ENCODE results near the gene RERG.
A peak's percentile ranks its signal among the peaks of the same experiment; 100 is the strongest.

RERG gene

DNA sequence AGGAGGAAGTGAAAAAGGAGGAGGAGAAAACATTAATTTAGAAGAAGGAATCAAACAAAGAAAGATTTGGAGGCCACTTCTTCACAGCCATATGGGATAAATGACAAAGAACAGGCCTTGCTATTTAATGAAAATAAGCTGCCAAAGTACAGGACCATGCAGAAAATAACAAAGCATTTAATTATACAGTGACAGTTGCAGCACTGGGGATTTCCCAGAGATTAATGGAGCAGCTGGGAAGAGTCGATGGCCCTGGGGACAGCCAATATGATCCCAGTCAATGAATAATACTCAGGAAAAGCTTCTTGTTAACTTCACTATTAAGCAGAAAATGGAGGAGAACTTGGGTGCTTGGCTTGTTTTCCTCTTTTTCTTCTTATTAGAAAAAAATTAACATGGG lies 34.6 kb downstream of the RERG start:
- no peak for DNase-seq (ENCODE audit: low spot score)

DNA sequence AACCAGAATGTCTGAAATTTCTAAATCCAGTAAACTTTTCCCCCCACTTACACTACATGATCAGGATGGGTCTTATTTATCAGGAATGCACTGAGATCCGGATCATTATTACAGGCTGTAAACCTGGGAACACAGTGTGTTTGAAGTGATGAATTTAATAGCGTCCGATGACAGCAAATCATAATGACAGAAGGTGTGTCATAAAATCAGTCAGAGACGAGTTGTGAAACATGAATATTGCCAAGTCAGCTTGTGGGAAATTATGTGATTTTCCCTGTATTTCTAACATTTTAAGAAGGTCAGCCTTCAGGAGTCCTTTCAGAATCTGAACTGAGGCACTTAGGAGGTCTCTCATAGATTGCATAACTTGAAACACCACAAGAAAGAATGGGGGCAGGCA lies 36.7 kb downstream of the RERG start:
- DNase-seq (ENCODE audit: low spot score): no peak

DNA sequence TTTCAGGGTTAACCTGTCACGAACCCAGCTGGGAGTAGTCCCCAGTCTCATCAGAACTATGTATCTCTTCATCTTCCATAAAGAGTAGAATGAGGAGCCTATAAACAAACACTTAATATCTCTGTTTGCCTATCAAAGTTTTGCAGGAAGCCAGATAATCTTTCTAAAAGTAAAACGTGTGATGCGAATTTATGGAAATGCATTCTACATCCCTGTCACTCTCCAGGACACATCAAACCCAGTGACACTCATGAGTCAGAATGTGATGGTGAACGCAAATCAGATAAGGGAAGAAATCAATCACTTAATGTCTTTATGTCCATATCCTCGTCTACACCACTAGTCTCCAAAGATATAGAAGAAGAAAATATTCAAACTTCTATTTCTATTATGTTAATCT lies 37.4 kb downstream of the RERG start:
- no peak for DNase-seq (ENCODE audit: low spot score)

DNA sequence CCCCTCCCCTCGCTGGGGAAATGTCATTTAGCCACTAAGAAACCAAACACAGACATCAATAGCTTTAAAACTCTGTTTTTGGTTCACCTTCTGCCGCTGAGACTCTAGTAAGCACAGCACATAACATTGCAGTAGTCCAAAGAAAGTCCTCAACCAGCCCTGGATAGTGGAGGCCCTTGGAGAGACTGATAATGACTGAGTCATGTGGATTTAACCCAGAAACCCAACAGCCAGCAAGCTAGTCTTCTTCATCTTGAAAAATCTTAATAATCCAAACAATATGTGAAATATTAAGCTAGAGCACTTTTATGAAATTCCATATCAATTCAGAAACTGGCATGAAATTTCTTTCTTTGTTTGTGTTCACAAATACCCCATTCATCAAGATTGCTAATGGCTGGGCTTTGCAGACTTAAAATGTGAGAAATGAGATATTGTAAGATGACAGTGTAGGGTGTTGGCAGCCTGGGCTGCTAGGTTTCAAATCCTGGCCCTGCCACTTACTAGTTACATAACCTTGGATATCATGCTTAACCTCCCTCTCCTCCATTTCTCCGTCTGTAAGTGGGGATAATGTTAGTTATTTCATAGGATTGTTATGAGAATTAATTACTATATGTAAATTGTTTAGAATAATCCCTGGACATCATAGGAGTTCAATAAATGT lies 40.1 kb downstream of the RERG start:
- no peak for DNase-seq (ENCODE audit: low spot score)

DNA sequence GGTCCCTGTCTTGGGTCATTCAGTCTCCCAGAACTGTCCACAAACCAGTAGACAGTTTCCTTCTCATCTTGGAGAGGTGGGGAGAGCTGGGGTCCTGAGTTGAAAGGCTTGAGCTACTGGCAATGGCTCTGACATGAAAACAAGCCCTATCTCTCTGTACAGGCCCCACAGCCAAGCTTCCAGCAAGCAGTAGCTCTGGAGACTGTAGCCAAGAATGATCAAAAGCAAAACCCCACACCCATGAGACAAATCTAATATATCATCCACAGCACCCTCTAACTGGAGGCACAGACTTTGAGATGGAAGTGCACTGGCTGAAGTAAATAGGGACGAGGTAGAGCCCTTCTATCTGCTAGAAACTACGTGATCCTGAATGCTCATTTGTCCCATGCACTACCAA lies 40.9 kb downstream of the RERG start:
- DNase-seq (ENCODE audit: low spot score): no peak

DNA sequence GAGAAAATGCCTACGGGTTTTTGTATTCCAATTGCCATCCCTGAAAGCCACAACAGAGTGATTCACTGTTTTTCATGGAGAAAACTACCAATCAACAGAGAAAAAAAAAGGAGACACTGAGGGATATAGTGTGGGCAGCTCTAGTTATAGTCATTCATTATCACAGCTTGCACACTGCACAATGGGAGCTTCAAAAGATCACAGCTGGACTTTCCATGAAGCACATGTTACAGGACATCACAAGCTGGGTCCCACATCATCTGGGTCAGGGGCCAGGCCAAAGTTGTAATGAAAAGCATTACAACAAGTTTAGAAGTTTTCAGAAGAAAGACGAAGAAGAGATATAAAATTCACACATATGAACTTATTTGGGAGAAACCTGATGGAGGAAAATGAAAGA lies 41.5 kb downstream of the RERG start:
- no peak for DNase-seq (ENCODE audit: low spot score)

DNA sequence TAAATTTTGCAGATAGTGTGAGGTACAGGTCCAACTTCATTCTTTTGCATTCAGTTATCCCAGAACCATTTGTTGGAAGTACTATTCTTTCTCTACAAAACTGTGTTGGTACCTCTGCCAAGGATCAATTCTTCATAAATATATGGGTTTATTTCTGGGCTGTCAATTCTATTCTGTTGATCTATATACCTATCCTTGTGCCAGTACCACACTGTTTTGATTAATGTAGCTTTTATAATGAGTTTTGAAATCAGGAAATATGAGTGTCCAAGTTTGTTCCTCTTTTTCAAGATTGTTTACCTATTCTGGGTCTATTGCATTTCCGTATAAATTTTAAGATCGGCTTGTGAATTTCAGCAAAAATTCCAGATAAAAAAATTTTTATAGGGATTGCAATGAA lies 48.1 kb downstream of the RERG start:
- no peak for DNase-seq (ENCODE audit: low spot score)

DNA sequence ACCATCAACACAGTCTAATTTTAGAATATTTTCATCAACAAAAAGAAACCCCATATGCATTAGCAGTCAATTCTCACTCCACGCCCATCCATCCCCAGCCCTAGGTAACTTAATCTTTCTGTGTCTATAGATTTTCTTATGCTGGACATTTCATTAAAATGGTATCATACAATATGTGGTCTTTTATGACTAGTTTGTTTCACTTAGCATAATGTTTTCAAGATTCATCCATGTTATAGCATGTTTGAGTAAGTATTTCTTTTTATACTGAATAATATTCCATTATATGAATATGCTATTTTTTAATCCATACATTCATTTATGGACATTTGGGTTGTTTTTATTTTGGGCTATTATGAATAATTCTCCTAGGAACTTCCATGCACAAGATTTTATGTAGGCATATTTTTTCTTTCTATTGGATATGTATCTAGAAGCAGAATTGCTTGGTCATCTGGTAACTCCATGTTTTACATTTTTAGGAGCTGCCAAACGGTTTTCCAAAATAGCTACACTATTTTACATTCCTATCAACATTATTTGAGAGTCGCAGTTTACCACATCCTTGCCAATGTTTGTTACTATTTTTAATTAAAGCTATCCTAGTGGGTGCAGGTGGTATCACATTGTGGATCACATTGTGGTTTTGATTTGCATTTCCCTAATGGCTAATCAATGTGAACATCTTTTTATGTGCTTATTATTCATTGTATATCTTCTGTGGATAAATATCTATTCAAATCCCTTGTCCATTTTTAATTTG lies 49.0 kb downstream of the RERG start:
- no peak for DNase-seq (ENCODE audit: low spot score)

GRCh38 chr12:15171012-15171655 lies 50.1 kb downstream of the RERG start:
- DNase-seq (ENCODE audit: low spot score): no peak

DNA sequence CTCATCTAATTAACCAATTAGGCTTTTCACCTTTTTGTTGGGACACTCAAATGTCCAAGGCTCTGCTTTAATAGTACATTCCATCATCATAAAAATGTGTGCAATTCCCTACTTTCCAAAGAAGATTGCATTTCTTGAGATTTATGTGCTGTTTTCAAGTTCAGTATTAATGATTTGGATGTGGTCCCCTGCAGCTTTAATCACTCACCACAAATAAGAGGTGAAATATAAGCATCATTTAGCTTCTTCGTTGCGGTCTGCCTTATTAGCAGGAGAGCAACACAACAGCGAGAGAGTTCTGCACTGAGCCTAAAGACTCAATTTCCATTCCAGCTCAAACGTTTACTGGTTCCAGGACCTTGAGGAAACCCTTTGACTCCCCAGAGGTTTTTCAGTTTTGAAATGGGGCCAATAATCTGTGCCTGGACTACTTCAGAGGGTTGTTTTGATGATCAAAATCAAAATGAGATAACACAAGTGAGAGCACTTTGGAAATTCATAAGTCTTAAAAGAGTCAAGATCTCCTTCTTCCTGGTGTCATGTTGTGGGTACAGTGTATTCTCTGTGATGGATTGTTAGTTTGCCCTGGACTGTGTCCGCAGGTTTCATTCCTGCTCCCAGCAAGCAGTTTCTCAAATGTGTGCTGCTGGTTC lies 53.1 kb downstream of the RERG start:
- DNase-seq (ENCODE audit: low spot score): no peak

DNA sequence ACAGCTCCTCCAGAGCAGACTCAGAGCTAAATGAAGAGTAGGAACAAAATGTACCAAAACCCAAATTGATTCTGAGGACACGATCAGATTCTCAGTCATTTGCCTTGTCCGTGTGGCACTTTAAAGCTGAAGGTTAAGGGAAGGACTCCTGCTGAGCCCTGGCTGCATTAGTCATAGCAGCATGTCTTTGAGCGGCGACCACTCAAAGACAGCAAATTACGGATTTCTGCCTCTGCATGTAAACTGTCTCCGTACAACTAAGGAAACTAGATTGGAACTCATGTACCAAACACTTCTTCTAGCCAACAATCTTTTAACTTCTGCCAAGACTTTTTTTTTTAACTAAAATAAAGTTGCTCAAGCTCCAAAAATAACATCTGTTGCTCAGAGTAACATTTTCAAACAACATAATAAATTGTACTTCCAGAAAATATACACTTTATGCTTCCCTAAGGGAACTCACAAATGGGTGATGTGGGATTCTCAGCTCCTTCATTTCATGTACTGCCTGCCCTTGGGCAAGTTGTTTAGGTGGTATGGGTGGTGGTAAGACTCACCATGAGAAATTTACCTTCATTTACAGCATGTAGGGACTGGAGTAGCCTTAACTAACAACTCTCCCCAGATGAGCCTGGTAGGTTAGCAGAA lies 56.1 kb downstream of the RERG start:
- DNase-seq (ENCODE audit: low spot score): no peak

GRCh38 chr12:15163030-15163976 lies 57.9 kb downstream of the RERG start:
- DNase-seq (ENCODE audit: low spot score): no peak

DNA sequence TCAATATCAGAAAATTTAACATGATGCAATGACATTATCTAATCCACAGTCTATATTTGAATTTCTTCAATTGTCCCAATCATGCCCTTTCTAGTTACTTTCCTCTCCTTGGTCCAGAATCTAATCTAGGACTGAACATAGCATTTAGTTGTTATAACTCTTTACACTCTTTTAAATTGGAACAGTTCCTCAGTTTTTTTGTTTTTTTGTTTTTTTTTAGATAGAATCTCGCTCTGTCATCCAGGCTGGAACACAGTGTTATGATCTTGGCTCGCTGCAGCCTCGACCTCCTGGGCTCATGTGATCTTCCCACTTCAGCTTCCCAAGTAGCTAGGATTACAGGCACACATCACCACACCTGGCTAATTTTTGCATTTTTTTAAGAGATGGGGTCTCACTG lies 63.1 kb downstream of the RERG start:
- DNase-seq (ENCODE audit: low spot score): no peak

- no peak for DNase-seq (ENCODE audit: low spot score)
Measured at GRCh38 chr12:15157269-15157671, 63.9 kb downstream of the RERG start.

GRCh38 chr12:15155271-15155670 lies 65.9 kb downstream of the RERG start:
- no peak for DNase-seq (ENCODE audit: low spot score)

DNA sequence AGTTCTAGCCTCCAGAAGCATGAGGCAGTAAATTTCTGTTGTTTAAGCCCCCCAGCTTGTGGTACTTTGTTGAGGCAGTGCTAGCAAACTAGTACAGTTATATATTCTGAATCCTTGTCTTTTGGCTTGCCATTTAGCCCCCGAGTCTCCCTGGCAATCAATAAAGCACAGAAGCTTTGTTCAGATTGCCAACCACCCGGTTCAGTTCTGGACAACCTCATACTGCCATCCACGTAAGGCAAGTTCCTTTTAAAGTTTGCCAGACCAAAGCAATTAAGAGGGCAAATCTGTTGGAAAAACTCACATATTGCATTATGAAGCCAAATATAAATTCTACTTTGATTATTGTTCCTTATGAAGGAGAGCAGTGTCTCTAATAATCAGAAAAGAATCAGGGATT lies 67.1 kb downstream of the RERG start:
- no peak for DNase-seq (ENCODE audit: low spot score)

DNA sequence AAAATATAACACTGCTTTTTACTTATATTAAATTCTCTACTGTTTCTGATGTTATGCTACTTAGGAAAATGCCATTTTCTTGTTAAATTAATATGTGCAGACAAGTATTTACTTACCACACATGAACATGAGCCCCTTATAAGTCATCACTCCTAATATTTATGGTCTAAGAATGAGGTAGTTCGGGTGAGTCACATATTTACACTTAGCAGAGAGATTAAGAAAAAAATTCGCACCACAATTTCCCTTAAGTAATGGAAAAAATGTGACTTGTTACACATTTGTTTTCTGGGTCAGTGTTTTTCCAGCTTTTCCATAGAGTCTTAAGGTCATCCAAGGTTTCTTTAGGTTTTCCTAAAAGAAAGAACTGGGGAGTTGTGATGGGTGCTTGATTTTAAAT lies 68.3 kb downstream of the RERG start:
- no peak for DNase-seq (ENCODE audit: low spot score)

- no peak for DNase-seq (ENCODE audit: low spot score)
Measured at GRCh38 chr12:15152456-15152855, 68.8 kb downstream of the RERG start.

DNA sequence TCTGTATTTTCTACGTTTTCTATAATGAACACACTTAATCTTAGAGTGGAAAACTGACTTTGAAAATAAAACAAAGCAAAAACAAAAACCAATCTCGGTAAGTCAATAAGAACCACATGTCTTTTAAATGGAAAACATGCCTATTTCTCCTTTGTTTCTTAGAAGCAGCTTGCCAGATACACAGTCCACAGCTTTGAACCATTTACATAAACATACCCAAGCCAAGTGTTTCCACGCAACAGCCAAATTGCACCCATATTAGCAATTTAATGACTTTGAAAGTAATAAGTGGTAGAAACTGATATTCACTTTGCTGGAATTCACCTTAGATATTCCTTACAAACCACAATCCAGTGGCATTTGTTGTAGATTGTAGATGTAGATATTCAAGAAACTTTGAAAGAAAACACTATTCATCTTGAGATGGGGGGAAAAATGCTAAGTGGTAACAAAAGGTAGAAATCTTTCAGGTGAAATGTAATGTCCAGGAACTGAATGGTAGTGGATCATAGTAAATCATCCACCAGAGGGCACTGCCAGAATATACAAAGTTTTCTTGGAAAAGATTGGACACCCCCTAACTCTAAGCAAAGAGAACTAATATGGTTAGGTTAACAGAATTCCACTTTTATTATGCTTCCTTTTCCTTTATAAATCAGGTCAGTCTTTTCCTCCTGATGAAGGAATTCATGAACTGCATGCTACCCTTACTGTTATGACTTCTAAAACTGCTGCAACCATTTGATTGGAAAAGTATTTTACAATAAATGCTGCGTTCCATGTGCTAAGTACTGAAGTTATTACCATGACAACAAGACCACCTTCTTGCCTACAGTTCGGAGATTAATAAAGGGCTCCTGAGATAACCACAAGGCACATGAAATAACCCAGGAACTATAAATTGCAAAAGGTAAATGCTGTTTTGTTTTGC lies 69.8 kb downstream of the RERG start:
- DNase-seq (ENCODE audit: low spot score): peak; percentile 26

GRCh38 chr12:15146585-15146984 lies 74.6 kb downstream of the RERG start:
- no peak for DNase-seq (ENCODE audit: low spot score)
